GM10266 (cell line): Measurements from ENCODE around the gene HMGXB3.

Experiments used
- DNase-seq: peaks from one replicate; pipeline ENCODE4 v3.0.0; 2012; ENCODE audit errors: extremely low spot score
- CTCF ChIP-seq: IDR thresholded peaks from 2 replicates; pipeline ENCODE4 v1.5.1; 2012; ENCODE audit warnings: mild to moderate bottlenecking, low read depth; ENCODE audit not compliant: control insufficient read depth, insufficient read depth; ENCODE audit errors: missing control alignments

The HMGXB3 gene

GRCh38 chr5:149957855-149958254 lies 42.7 kb upstream of the HMGXB3 start:
- no peak for TF ChIP-seq CTCF
- no peak for DNase-seq

DNA sequence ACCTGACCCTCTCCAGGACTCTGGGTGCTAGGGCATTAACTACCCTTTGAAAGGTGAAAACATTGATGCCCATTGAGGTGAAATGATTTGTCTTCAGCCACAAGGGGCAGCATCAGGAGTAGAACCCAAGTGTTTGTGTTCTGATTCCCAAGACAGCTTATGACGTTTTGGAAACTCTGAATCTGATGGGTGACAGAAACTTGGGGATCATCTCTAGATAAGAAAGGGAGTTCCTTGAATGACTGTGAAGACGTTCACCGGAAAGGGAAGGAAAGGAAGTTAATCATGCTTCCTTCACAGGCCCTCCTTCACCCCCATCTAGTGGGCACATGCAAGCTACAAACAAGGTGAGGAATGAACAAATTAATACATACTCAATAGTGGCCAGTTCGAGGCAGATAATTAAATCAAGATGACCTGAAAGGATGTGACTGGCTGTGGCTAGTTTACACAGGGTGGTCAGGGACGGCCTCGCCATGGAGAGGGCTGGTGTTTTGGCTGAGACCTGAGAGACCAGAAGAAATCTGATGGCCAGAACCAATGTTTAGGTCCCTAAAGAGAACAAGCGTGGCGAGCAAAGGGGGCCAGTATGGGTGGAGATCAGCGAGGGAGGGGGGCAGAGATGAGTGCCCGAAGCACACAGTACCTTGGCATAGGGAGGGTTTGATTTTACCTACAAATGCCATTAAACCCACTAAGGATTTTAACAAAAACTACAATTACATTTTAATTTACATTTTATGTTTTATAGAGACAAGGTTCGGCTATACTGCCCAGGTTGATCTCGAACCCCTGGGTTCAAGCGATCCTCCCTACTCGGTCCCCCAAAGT lies 40.9 kb upstream of the HMGXB3 start:
- peak; percentile 54 for TF ChIP-seq CTCF
- peak; percentile 55 for DNase-seq

GRCh38 chr5:149960272-149961185 lies 40.0 kb upstream of the HMGXB3 start, which contains the start of gene SLC26A2:
TSS of gene SLC26A2 (plus strand) at chr5:149960758. CDS start at chr5:149977653, 16,895 bp downstream.
- peak; percentile 94 for DNase-seq
- no peak for TF ChIP-seq CTCF

- no peak for TF ChIP-seq CTCF
- DNase-seq: no peak
Observed at GRCh38 chr5:149961186-149961685, 39.3 kb upstream of the HMGXB3 start.

- TF ChIP-seq CTCF: peak; percentile 40
- DNase-seq: no peak
Observed at GRCh38 chr5:149961957-149962409, 38.6 kb upstream of the HMGXB3 start.

GRCh38 chr5:149962601-149963300 lies 37.8 kb upstream of the HMGXB3 start:
- no peak for DNase-seq
- TF ChIP-seq CTCF: no peak
